ENCODE results near the gene NAXD.

The NAXD gene

DNA sequence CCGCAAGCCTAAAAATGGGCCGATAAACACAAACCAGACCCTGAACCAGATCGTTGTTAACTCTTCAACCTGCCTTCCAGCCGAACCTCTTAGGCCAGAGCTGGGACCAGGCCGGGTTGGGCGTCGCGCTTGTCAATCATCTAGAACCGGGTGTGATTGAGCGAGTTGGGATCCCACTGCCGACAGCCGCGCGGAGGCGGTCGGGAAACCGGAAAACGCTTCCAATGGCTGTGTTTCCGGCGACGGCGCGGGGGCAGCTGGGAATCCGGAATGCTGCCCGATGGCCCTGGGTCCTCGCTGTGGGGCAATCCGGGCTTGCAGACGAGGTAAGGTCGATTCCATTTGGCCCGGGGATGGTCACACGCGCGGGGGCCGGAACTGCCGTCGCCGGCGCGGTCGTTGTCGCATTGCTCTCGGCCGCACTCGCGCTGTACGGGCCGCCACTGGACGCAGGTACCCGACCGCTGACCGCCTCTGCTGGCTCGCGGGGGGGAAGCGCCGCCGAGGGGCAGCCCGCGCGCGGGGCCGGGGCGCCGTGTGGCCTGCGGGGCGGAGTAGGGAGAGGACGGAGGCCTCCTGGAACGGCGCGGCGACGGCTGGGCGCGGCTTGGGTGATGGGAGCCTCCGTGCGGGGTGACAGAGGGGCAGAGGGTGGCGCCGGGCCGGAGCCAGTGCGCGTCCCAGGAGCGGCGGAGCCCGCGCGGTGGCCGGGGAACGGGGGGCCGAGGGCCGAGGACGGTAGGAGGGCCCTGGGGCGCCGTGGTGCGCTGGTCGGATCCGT, at the start of gene NAXD (continued):
- TF ChIP-seq, protein P1, sequence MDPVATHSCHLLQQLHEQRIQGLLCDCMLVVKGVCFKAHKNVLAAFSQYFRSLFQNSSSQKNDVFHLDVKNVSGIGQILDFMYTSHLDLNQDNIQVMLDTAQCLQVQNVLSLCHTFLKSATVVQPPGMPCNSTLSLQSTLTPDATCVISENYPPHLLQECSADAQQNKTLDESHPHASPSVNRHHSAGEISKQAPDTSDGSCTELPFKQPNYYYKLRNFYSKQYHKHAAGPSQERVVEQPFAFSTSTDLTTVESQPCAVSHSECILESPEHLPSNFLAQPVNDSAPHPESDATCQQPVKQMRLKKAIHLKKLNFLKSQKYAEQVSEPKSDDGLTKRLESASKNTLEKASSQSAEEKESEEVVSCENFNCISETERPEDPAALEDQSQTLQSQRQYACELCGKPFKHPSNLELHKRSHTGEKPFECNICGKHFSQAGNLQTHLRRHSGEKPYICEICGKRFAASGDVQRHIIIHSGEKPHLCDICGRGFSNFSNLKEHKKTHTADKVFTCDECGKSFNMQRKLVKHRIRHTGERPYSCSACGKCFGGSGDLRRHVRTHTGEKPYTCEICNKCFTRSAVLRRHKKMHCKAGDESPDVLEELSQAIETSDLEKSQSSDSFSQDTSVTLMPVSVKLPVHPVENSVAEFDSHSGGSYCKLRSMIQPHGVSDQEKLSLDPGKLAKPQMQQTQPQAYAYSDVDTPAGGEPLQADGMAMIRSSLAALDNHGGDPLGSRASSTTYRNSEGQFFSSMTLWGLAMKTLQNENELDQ (tag by site-specific recombination; IDR thresholded peaks at IDR 0.05; ENCODE audit: low read depth): no peak
- TF ChIP-seq, protein P2, sequence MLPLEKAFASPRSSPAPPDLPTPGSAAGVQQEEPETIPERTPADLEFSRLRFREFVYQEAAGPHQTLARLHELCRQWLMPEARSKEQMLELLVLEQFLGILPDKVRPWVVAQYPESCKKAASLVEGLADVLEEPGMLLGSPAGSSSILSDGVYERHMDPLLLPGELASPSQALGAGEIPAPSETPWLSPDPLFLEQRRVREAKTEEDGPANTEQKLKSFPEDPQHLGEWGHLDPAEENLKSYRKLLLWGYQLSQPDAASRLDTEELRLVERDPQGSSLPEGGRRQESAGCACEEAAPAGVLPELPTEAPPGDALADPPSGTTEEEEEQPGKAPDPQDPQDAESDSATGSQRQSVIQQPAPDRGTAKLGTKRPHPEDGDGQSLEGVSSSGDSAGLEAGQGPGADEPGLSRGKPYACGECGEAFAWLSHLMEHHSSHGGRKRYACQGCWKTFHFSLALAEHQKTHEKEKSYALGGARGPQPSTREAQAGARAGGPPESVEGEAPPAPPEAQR (tag by site-specific recombination; IDR thresholded peaks at IDR 0.05): no peak
- TF ChIP-seq ZNF354C (tag by site-specific recombination; IDR thresholded peaks at IDR 0.05; ENCODE audit: borderline replicate concordance, low read depth) (no peak), ZNF600 (tag by site-specific recombination; IDR thresholded peaks at IDR 0.05) (peak; percentile 72), ZNF585B (tag by site-specific recombination; IDR thresholded peaks at IDR 0.05) (no peak), ZSCAN23 (tag by site-specific recombination; IDR thresholded peaks at IDR 0.05) (no peak), ZNF394 (tag by site-specific recombination; IDR thresholded peaks at IDR 0.05; ENCODE audit: borderline replicate concordance) (no peak), MEIS1 (CRISPR knock-in tag; IDR thresholded peaks at IDR 0.05; ENCODE audit: borderline replicate concordance) (no peak), ZNF214 (tag by site-specific recombination; IDR thresholded peaks at IDR 0.05; ENCODE audit: borderline replicate concordance) (no peak), ZNF391 (tag by site-specific recombination; IDR thresholded peaks at IDR 0.05; ENCODE audit: borderline replicate concordance, low read depth) (no peak), ZNF658 (tag by site-specific recombination; IDR thresholded peaks at IDR 0.05) (no peak), ZNF544 (tag by site-specific recombination; IDR thresholded peaks at IDR 0.05) (no peak), ZBTB7A (tag by site-specific recombination; IDR thresholded peaks at IDR 0.05; ENCODE audit: low read depth) (no peak), MZF1 (tag by site-specific recombination; IDR thresholded peaks at IDR 0.05; ENCODE audit: borderline replicate concordance) (no peak), ZNF157 (tag by site-specific recombination; IDR thresholded peaks at IDR 0.05) (no peak)
- TF ChIP-seq, protein P3, sequence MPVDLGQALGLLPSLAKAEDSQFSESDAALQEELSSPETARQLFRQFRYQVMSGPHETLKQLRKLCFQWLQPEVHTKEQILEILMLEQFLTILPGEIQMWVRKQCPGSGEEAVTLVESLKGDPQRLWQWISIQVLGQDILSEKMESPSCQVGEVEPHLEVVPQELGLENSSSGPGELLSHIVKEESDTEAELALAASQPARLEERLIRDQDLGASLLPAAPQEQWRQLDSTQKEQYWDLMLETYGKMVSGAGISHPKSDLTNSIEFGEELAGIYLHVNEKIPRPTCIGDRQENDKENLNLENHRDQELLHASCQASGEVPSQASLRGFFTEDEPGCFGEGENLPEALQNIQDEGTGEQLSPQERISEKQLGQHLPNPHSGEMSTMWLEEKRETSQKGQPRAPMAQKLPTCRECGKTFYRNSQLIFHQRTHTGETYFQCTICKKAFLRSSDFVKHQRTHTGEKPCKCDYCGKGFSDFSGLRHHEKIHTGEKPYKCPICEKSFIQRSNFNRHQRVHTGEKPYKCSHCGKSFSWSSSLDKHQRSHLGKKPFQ (tag by site-specific recombination; IDR thresholded peaks at IDR 0.05): peak; percentile 84
- TF ChIP-seq, protein P4, sequence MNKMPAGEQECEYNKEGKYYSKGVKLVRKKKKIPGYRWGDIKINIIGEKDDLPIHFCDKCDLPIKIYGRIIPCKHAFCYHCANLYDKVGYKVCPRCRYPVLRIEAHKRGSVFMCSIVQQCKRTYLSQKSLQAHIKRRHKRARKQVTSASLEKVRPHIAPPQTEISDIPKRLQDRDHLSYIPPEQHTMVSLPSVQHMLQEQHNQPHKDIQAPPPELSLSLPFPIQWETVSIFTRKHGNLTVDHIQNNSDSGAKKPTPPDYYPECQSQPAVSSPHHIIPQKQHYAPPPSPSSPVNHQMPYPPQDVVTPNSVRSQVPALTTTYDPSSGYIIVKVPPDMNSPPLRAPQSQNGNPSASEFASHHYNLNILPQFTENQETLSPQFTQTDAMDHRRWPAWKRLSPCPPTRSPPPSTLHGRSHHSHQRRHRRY (tag by site-specific recombination; IDR thresholded peaks at IDR 0.05): no peak
- TF ChIP-seq, protein P5, sequence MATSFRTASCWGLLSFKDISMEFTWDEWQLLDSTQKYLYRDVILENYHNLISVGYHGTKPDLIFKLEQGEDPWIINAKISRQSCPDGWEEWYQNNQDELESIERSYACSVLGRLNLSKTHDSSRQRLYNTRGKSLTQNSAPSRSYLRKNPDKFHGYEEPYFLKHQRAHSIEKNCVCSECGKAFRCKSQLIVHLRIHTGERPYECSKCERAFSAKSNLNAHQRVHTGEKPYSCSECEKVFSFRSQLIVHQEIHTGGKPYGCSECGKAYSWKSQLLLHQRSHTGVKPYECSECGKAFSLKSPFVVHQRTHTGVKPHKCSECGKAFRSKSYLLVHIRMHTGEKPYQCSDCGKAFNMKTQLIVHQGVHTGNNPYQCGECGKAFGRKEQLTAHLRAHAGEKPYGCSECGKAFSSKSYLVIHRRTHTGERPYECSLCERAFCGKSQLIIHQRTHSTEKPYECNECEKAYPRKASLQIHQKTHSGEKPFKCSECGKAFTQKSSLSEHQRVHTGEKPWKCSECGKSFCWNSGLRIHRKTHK (tag by site-specific recombination; IDR thresholded peaks at IDR 0.05): no peak
- TF ChIP-seq, protein P6, sequence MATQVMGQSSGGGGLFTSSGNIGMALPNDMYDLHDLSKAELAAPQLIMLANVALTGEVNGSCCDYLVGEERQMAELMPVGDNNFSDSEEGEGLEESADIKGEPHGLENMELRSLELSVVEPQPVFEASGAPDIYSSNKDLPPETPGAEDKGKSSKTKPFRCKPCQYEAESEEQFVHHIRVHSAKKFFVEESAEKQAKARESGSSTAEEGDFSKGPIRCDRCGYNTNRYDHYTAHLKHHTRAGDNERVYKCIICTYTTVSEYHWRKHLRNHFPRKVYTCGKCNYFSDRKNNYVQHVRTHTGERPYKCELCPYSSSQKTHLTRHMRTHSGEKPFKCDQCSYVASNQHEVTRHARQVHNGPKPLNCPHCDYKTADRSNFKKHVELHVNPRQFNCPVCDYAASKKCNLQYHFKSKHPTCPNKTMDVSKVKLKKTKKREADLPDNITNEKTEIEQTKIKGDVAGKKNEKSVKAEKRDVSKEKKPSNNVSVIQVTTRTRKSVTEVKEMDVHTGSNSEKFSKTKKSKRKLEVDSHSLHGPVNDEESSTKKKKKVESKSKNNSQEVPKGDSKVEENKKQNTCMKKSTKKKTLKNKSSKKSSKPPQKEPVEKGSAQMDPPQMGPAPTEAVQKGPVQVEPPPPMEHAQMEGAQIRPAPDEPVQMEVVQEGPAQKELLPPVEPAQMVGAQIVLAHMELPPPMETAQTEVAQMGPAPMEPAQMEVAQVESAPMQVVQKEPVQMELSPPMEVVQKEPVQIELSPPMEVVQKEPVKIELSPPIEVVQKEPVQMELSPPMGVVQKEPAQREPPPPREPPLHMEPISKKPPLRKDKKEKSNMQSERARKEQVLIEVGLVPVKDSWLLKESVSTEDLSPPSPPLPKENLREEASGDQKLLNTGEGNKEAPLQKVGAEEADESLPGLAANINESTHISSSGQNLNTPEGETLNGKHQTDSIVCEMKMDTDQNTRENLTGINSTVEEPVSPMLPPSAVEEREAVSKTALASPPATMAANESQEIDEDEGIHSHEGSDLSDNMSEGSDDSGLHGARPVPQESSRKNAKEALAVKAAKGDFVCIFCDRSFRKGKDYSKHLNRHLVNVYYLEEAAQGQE (tag by site-specific recombination; IDR thresholded peaks at IDR 0.05): no peak
- TF ChIP-seq, protein P7, sequence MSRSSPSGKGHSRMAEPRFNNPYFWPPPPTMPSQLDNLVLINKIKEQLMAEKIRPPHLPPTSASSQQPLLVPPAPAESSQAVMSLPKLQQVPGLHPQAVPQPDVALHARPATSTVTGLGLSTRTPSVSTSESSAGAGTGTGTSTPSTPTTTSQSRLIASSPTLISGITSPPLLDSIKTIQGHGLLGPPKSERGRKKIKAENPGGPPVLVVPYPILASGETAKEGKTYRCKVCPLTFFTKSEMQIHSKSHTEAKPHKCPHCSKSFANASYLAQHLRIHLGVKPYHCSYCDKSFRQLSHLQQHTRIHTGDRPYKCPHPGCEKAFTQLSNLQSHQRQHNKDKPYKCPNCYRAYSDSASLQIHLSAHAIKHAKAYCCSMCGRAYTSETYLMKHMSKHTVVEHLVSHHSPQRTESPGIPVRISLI (tag by site-specific recombination; IDR thresholded peaks at IDR 0.05): no peak
- TF ChIP-seq, protein P8, sequence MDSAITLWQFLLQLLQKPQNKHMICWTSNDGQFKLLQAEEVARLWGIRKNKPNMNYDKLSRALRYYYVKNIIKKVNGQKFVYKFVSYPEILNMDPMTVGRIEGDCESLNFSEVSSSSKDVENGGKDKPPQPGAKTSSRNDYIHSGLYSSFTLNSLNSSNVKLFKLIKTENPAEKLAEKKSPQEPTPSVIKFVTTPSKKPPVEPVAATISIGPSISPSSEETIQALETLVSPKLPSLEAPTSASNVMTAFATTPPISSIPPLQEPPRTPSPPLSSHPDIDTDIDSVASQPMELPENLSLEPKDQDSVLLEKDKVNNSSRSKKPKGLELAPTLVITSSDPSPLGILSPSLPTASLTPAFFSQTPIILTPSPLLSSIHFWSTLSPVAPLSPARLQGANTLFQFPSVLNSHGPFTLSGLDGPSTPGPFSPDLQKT (IDR thresholded peaks at IDR 0.05; ENCODE audit: borderline replicate concordance, low read depth, low read length): no peak
